H1 (cell line): ENCODE data around the gene BTN2A1. TPM values are rescaled to one million over a fixed set of nuclear protein-coding genes. Genes with fewer than 3 reads are reported as not detected.

ENCODE experiments used
- ATF3 ChIP-seq: IDR thresholded peaks from 2 replicates; pipeline ENCODE4 v1.6.1; 2011; ENCODE audit warnings: low read depth, mild to moderate bottlenecking, low read length; ENCODE audit not compliant: insufficient read depth
- BACH1 ChIP-seq: IDR thresholded peaks from 2 replicates; pipeline ENCODE4 v1.6.1; 2012; ENCODE audit warnings: low read length, improper control_type of control experiment
- CHD7 ChIP-seq: fragments of 300-600 bp; sonication (generic); IDR thresholded peaks from 2 replicates; pipeline ENCODE4 v1.7.1; 2012; ENCODE audit warnings: low read length, moderate library complexity, mild to moderate bottlenecking, inconsistent platforms; ENCODE audit not compliant: insufficient replicate concordance
- CTBP2 ChIP-seq: IDR thresholded peaks from 2 replicates; pipeline ENCODE4 v1.7.0; 2011; ENCODE audit warnings: borderline replicate concordance, mild to moderate bottlenecking, moderate library complexity, mixed read lengths, low read length; ENCODE audit not compliant: insufficient read depth, insufficient read length
- EZH2 ChIP-seq: fragments of 200-600 bp; sonication (generic); IDR thresholded peaks from 2 replicates; pipeline ENCODE4 v1.7.1; 2012; ENCODE audit warnings: low read depth, mild to moderate bottlenecking, moderate library complexity, low read length, inconsistent platforms; ENCODE audit not compliant: severe bottlenecking
- GTF2F1 ChIP-seq: IDR thresholded peaks from 2 replicates; pipeline ENCODE4 v1.6.1; 2012; ENCODE audit warnings: low read depth, low read length, improper control_type of control experiment, borderline replicate concordance
- SIN3A ChIP-seq, 2 experiments: IDR thresholded peaks in 1 of 2; conservative IDR thresholded peaks in 1 of 2; 2 replicates each; pipeline ENCODE4 v1.6.1; 2011 to 2012; ENCODE audit warnings: low read length in 2 of 2, improper control_type of control experiment in 1 of 2, low read depth in 1 of 2, mild to moderate bottlenecking in 1 of 2
- SIRT6 ChIP-seq: IDR thresholded peaks from one replicate; pipeline ENCODE4 v1.7.1; 2012; ENCODE audit warnings: low read length, inconsistent platforms
- TAF1 ChIP-seq: IDR thresholded peaks from 2 replicates; pipeline ENCODE4 v1.6.1; 2011; ENCODE audit warnings: mild to moderate bottlenecking, low read depth, low read length
- TAF7 ChIP-seq: optimal IDR thresholded peaks from 2 replicates; pipeline ENCODE3; 2011; ENCODE audit warnings: low read depth, mild to moderate bottlenecking, inconsistent platforms, low read length, moderate library complexity, borderline replicate concordance
- polyA plus RNA-seq, 7 experiments: library from polyadenylated mRNA; depleted of rRNA in 3 of 7; stranded (reverse) in 5 of 7; unstranded in 2 of 7; fragments of >200 nt in 5 of 7; fragments of 200-250 nt in 2 of 7; gene quantifications; 1 replicate in 5 of 7; 2 replicates in 1 of 7; 4 replicates in 1 of 7; pipeline versions ENCODE4 v1.2.1 to v1.2.3, GENCODE V29; 2011 to 2013; ENCODE audit warnings: missing spikeins in 2 of 7, mixed read lengths in 2 of 7
- total RNA-seq: library from RNA; stranded (reverse); fragmentation: NEBNext Ultra II Directional; extraction: Animal tissue kit (Norgen Biotek cat#: 25700); gene quantifications from 2 replicates; pipeline ENCODE4 v1.2.1, GENCODE V29; 2021

BTN2A1 gene
- total and polyA plus RNA-seq, 2 of the 8 experiments (the other 6 are each of a cell fraction or from before 2014, with no cell fraction given): 8.7 to 11.0 TPM

- no peak for TF ChIP-seq CHD7
- no peak for TF ChIP-seq EZH2
- TF ChIP-seq SIRT6: no peak
- no peak for TF ChIP-seq CTBP2
- no peak for TF ChIP-seq TAF7
- no peak for TF ChIP-seq BACH1
- TF ChIP-seq SIN3A (conservative IDR thresholded peaks at IDR 0.05 in 1 of 2, IDR thresholded peaks at IDR 0.05 in 1 of 2; ENCODE audit: low read depth in 1 of 2, low read length in 2 of 2): no peak
- TF ChIP-seq TAF1: no peak
- no peak for TF ChIP-seq ATF3
- TF ChIP-seq GTF2F1: no peak
These were observed 42.6 kb upstream of the BTN2A1 start (continued) for GRCh38 chr6:26415036-26415614.
